MCF 10A (cell line): Measurements from ENCODE around the gene EFNA2. TPM values are rescaled to one million over a fixed set of nuclear protein-coding genes. Genes with fewer than 3 reads are reported as not detected.
"Not testable (repeated sequence)": the region's sequence is repeated elsewhere in the genome, so short reads cannot be mapped to it uniquely, and the experiment has no call there.

Experiments used
- BruUV-seq: library from RNA; stranded (reverse); fragments of 400-500 nt; replicated peaks from 2 replicates; lab custom pipeline; 2021; lab: Mats Ljungman, UMichigan
- CTCF ChIA-PET: fragments of 300-600 bp; sonication (Branson Sonifier 250); formaldehyde crosslinking; extraction: SDS; loops from one replicate; lab custom pipeline; 2021; ENCODE audit warnings: antibody characterized with exemption, inconsistent platforms; lab: Yijun Ruan, JAX
- POLR2A ChIA-PET: fragments of 300-600, 350-650 bp; sonication (Branson Sonifier 250); formaldehyde crosslinking; extraction: SDS; loops from one replicate; lab custom pipeline; 2020; ENCODE audit warnings: antibody characterized with exemption, inconsistent platforms; lab: Yijun Ruan, JAX
- DNase-seq: peaks from one replicate; pipeline ENCODE4 v3.0.0-alpha.2; 2018; ENCODE audit not compliant: unreplicated experiment
- H3K27ac Mint-ChIP-seq: one replicate; pipeline ENCODE4 v1.8.0; 2022; ENCODE audit warnings: mild to moderate bottlenecking, low read depth, mixed read lengths; ENCODE audit not compliant: unreplicated experiment
- H3K27me3 Mint-ChIP-seq: one replicate; pipeline ENCODE4 v1.8.0; 2022; ENCODE audit warnings: mixed read lengths; ENCODE audit not compliant: insufficient read depth, unreplicated experiment
- H3K36me3 Mint-ChIP-seq: one replicate; pipeline ENCODE4 v1.8.0; 2022; ENCODE audit warnings: mild to moderate bottlenecking, moderate library complexity, mixed read lengths; ENCODE audit not compliant: insufficient read depth, unreplicated experiment
- H3K4me1 Mint-ChIP-seq: one replicate; pipeline ENCODE4 v1.8.0; 2022; ENCODE audit warnings: mixed read lengths; ENCODE audit not compliant: insufficient read depth, unreplicated experiment
- H3K4me3 Mint-ChIP-seq: one replicate; pipeline ENCODE4 v1.8.0; 2022; ENCODE audit warnings: mild to moderate bottlenecking, moderate library complexity, mixed read lengths; ENCODE audit not compliant: unreplicated experiment
- H3K9me3 Mint-ChIP-seq: one replicate; pipeline ENCODE4 v1.8.0; 2022; ENCODE audit warnings: mixed read lengths; ENCODE audit not compliant: unreplicated experiment
- intact Hi-C: fragments of 100-400 bp; cut with micrococcal nuclease; formaldehyde crosslinking; loops from 2 replicates; pipeline ENCODE4 v1.14.1; 2022
- total RNA-seq: library from RNA; stranded (reverse); gene quantifications from 2 replicates; pipeline ENCODE4 v1.2.3, GENCODE V29; 2022
- TF ChIP-seq, protein P1 (sequence below): fragments of 200-600 bp; IDR thresholded peaks from one replicate; pipeline ENCODE4 v1.8.0; 2022; ENCODE audit warnings: antibody characterized with exemption, mild to moderate bottlenecking; ENCODE audit not compliant: unreplicated experiment

Gene EFNA2
- total RNA-seq, 1 experiment from 2014 or later: not detected

DNA sequence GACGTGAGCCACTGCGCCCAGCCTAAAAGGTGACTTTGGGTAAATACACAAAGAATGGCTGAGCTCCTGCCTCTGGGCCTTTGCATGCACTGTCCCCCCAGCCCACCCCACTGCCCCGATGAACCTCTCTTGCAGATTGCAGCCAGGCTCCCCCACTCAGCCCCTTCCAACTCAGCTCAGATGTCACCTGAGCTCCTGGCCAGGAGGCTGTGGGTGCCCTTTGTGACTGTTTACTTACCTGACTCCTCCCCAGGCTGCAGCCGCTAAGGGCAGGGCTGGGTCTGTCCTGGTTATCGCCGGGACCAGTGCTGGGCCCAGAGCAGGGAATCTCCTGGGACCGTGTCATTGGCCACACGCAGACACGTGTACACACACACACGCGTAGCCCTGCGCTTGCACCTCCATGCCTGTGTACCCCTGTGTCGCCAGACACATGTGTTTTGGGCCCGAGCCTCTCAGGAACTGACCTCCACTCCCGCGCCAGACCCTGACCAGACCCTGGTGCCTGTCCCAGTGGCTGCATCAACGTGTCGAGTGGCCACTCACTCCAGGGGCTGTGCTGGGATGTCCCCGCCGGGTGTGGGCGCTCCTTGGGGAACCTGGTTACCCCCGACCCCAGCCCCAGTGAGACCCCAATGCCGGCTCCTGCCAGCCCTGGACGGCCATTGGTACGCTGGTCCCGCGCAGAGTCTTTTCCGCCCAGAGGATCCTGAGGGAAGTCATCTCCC is 18.7 kb downstream of the EFNA2 start:
- intact Hi-C loops: no loop called here
- H3K9me3 Mint-ChIP-seq: no peaks in the 10 kb centered on the region
- H3K27ac Mint-ChIP-seq: no peak overlapping the region
- no TSS peak for BruUV-seq
- TF ChIP-seq, protein P1, sequence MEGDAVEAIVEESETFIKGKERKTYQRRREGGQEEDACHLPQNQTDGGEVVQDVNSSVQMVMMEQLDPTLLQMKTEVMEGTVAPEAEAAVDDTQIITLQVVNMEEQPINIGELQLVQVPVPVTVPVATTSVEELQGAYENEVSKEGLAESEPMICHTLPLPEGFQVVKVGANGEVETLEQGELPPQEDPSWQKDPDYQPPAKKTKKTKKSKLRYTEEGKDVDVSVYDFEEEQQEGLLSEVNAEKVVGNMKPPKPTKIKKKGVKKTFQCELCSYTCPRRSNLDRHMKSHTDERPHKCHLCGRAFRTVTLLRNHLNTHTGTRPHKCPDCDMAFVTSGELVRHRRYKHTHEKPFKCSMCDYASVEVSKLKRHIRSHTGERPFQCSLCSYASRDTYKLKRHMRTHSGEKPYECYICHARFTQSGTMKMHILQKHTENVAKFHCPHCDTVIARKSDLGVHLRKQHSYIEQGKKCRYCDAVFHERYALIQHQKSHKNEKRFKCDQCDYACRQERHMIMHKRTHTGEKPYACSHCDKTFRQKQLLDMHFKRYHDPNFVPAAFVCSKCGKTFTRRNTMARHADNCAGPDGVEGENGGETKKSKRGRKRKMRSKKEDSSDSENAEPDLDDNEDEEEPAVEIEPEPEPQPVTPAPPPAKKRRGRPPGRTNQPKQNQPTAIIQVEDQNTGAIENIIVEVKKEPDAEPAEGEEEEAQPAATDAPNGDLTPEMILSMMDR: no peak
- ChIA-PET POLR2A (no interaction called here), CTCF (no interaction called here)
- H3K4me3 Mint-ChIP-seq: no peak overlapping the region
- no peaks in the 10 kb centered on the region for H3K4me1 Mint-ChIP-seq
- no peak for DNase-seq
- no peaks in the 10 kb centered on the region for H3K27me3 Mint-ChIP-seq
- H3K36me3 Mint-ChIP-seq: no peaks in the 10 kb centered on the region

DNA sequence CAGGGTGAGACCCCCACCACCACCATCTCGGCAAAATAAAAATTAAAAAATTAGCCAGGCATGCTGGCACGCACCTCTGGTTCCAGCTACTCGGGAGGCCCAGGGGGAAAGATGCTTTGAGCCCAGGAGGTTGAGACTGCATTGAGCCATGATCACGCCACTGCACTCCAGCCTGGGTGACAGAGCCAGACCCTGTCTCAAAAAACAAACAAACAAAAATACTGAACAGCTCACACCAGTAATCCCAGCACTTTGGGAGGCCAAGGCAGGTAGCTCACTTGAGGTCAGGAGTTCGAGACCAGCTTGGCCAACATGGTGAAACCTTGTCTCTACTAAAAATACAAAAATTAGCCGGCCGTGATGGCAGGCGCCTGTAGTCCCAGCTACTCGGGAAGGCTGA is 19.7 kb downstream of the EFNA2 start:
- H3K27me3 Mint-ChIP-seq, BruUV-seq, intact Hi-C loops, H3K36me3 Mint-ChIP-seq, H3K4me3 Mint-ChIP-seq, DNase-seq, POLR2A ChIA-PET, H3K9me3 Mint-ChIP-seq, H3K4me1 Mint-ChIP-seq, H3K27ac Mint-ChIP-seq: not testable (repeated sequence)
- CTCF ChIA-PET: interaction anchor here (1.0 kb wide), 1 partner anchor 10 kb away, joined by 3 read pairs; no protein-coding TSS in a partner anchor

DNA sequence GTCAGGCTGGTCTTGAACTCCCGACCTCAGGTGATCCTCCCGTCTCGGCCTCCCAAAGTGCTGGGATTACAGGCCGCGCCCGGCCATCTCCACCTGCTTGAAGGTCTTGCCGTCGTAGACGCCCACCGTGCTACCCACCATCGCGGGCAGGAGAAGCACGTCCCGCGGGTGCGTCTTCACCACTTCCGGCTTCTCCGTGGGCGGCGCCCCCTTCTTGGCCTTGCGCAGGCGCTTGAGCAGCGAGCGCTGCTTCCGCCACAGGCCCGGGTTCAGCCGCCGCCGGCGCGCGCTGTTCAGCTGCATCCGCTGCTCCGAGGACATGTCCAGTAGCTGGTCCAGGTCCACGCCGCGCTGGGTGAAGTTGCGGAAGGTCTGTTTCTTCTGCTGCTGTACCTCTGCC is 21.6 kb downstream of the EFNA2 start:
- ChIA-PET POLR2A (no interaction called here), CTCF (no interaction called here)
- intact Hi-C loops: no loop called here
- H3K27ac Mint-ChIP-seq: no peak overlapping the region
- H3K27me3 Mint-ChIP-seq: no peaks in the 10 kb centered on the region
- DNase-seq: no peak
- H3K4me1 Mint-ChIP-seq: no peaks in the 10 kb centered on the region
- TF ChIP-seq, protein P1: no peak
- BruUV-seq: no TSS peak
- H3K9me3 Mint-ChIP-seq: no peaks in the 10 kb centered on the region
- no peak overlapping the region for H3K4me3 Mint-ChIP-seq
- H3K36me3 Mint-ChIP-seq: no peaks in the 10 kb centered on the region

DNA sequence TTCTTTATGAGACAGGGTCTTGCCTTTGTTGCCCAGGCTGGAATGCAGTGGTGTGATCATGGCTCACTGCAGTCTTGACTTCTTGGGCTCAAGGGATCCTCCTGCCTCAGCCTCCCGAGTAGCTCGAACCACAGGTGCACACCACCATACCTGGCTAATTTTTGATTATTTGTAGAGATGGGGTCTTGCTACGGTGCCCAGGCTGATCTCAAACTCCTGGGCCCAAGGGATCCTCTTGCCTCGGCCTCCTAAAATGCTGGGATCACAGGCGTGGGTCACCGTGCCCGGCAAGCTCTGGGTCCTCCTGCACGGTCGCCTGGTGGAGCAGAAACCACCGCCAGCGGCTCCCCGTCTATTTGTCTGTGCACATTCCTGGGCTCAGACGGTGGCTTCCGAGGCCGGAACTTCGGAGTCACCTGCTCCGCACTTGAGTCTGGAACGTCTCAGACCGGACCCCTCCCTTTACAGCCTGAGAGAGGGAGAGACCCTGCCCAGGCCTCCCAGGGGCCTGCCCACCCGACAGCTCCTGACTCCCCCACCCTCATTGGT is 22.2 kb downstream of the EFNA2 start:
- POLR2A ChIA-PET: no interaction called here
- no peaks in the 10 kb centered on the region for H3K27me3 Mint-ChIP-seq
- no peaks in the 10 kb centered on the region for H3K4me1 Mint-ChIP-seq
- H3K9me3 Mint-ChIP-seq: no peaks in the 10 kb centered on the region
- intact Hi-C loops: no loop called here
- DNase-seq: no peak
- CTCF ChIA-PET: no interaction called here
- no peak overlapping the region for H3K4me3 Mint-ChIP-seq
- TF ChIP-seq, protein P1: no peak
- H3K36me3 Mint-ChIP-seq: no peaks in the 10 kb centered on the region
- BruUV-seq: no TSS peak
- no peak overlapping the region for H3K27ac Mint-ChIP-seq
